NCI-H2029 (cell line): ENCODE measurements around the gene EGLN2.
"Not testable (repeated sequence)": the region's sequence is repeated elsewhere in the genome, so short reads cannot be mapped to it uniquely, and the experiment has no call there.

Experiments
- DNase-seq: peaks from one replicate; lab custom pipeline; 2025; lab: John Stamatoyannopoulos, UW

EGLN2 gene

DNA sequence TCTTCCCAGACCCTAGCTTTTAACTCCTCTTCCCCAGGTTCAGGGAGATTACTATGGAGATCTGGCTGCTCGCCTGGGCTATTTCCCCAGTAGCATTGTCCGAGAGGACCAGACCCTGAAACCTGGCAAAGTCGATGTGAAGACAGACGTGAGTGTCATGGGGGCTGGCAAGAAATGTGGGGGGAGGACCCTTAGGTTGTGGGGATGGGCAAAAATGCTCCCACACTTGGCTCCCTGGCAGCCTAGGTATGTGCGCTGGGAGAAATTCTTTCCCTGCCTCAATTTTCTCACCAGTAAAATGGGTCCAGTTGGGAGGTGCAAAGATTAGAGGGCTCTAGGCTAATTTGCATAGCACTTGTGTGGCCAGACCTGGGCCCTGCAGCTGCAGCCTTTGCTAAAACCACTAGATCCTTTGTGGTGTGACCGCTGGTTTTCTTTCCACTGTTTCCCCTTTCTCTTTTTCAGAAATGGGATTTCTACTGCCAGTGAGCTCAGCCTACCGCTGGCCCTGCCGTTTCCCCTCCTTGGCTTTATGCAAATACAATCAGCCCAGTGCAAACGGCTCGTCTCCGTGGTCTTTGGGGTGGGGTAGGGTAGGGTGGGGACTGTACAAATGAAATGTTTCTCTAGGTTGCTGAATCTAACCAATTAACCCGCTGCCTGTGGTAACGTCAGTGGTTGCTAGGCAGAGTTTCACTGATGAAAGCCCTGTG is 21.9 kb upstream of the EGLN2 start:
- DNase-seq = peak; percentile 84

GRCh38 chr19:40777645-40777936 is 21.4 kb upstream of the EGLN2 start:
- no peak for DNase-seq

GRCh38 chr19:40777937-40778705 is 20.9 kb upstream of the EGLN2 start, which contains the start of gene RAB4B:
RAB4B (plus strand) TSS chr19:40778247; CDS start chr19:40778376, 129 bp downstream.
- DNase-seq = peak; percentile 99

GRCh38 chr19:40778706-40779284 is 20.2 kb upstream of the EGLN2 start:
- no peak for DNase-seq

GRCh38 chr19:40780582-40780981 is 18.4 kb upstream of the EGLN2 start:
- DNase-seq = no peak

DNA sequence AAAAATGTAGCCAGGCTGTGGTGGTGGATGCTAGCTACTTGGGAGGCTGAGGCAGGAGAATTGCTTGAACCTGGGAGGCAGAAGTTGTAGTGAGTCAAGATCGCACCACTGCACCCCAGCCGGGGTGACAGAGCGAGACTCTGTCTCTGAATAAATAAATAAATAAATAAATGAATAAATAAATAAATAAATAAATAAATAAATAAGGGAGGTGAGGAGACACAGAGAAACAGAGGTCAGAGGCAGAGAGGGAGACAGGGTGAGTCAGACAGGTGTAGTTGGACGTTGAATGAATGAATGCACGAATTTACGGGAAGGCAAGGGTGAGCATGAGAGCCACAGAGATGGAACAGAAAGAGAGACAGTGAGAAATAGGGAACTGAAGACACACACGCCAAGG is 17.9 kb upstream of the EGLN2 start:
- DNase-seq = no peak

DNA sequence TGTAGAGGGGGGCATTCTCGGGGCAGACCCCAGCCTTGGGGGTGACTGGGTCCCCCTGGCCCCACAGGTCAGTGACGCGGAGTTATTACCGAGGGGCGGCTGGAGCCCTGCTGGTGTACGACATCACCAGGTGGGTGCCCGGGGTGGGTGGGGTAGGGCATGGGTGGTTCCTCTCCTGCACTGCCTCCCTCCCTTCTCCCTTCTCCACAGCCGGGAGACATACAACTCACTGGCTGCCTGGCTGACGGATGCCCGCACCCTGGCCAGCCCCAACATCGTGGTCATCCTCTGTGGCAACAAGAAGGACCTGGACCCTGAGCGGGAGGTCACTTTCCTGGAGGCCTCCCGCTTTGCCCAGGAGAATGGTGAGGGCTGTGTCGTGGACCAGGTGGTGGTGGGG is 15.3 kb upstream of the EGLN2 start:
- DNase-seq = no peak

GRCh38 chr19:40784146-40784545 is 14.8 kb upstream of the EGLN2 start:
- DNase-seq = not testable (repeated sequence)

- DNase-seq = no peak
Observed at GRCh38 chr19:40785526-40785925, 13.5 kb upstream of the EGLN2 start.

DNA sequence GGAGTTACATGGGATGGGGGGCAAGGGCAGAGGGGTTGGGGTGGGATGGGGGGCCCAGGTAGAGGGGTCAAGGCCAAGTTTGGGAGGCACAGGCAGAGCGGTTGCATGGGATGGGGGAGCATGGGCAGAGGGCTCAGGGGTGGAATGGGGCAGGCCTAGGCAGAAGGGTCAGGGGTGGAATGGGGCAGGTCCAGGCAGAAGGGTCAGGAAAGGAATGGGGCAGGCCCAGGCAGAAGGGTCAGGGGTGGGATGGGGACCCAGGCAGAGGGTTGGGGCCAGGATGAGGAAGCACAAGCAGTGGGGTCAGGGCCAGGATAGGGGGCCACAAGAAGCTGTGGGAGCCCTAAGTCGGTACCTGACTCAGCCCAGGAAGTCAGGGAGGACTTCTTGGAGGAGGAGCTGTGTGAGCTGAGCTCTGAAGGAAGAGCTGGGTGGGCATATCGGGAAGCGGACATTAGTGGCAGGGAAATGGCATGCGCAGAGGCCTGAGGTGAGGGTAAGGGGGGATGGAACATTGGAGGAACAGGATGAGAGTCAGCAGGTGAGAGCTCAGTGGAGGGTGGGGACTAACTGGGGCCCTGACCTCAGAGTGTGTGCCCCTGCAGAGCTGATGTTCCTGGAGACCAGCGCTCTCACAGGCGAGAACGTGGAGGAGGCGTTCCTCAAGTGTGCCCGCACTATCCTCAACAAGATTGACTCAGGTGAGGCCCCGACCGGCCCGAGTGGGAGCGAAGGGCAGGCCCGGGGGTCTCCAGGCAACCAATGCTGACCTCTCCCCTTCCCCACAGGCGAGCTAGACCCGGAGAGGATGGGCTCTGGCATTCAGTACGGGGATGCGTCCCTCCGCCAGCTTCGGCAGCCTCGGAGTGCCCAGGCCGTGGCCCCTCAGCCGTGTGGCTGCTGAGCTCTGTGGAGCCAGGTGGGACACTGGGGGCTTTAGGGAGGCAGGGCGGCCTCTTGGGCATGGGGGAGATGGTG is 12.6 kb upstream of the EGLN2 start:
- DNase-seq = no peak

DNA sequence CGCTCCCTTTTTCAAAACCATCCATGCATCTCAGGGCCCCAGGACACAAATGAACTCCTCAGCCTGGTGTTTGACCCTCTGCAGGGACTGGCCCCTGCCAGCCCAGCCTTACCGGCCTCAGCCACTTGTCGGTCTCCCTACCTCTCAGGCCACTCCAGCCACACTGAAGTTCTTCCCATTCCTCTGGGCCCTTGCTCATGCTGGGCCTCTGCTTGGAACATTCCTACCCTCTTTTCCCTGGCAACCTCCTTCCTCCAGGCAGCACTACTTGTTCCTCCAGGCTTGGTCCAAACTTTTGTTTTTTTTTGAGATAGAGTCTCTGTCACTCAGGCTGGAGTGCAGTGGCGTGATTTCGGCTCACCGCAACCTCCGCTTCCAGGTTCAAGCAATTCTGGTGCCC is 7.6 kb upstream of the EGLN2 start:
- no peak for DNase-seq

DNA sequence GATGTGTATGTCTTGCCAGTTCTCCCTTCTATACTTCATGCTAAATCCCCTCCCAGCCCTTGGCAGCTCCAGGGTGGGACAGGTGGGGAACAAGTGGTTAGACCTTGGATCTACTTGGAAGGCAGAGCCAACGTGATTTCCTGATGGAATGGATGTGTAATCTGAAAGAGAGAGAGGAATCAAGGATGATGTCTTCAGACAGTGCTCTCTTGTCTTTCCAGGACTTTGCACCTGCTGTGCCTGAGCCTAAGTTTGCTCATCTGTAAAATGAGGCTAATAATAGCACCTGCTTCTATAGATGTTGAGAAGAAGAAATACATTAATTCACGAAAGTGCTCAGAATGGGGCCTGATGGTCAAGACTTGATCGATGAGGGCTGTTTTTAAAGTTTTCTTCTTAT is 7.0 kb upstream of the EGLN2 start:
- DNase-seq = no peak

DNA sequence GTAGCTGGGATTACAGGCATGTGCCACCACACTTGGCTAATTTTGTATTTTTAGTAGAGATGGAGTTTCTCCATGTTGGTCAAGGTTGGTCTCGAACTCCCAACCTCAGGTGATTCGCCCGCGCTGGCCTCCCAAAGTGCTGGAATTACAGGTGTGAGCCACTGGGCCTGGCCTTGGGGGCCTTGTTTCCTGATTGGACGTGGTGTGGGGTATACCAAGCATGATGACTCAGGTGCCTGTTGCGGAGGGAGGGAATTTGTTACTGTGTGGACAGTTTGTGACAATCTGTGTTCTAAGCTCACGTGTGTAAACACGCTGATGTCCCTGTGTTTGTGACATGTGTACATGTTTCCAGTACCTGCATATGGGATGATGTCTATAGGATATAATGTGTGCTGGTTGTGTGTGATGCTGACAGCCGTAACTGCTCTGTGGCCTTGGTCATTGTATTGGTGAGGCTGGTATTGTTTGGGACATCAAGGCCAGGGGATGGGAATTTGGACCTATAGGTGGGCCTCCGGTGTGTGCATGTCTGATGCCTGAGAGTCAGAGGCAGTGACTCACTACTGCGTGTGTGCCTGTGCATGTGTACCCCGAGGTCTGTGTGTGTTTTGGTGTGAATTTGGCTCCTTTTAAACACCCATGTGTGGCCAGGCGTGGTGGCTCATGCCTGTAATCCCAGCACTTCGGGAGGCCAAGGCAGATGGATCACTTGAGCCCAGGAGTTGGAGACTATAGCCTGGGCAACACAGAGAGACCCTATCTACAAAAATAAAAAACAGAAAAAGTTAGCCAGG is 1.6 kb upstream of the EGLN2 start:
- DNase-seq = no peak

GRCh38 chr19:40797963-40798682 is 868 bp upstream of the EGLN2 start:
- DNase-seq = peak; percentile 43

DNA sequence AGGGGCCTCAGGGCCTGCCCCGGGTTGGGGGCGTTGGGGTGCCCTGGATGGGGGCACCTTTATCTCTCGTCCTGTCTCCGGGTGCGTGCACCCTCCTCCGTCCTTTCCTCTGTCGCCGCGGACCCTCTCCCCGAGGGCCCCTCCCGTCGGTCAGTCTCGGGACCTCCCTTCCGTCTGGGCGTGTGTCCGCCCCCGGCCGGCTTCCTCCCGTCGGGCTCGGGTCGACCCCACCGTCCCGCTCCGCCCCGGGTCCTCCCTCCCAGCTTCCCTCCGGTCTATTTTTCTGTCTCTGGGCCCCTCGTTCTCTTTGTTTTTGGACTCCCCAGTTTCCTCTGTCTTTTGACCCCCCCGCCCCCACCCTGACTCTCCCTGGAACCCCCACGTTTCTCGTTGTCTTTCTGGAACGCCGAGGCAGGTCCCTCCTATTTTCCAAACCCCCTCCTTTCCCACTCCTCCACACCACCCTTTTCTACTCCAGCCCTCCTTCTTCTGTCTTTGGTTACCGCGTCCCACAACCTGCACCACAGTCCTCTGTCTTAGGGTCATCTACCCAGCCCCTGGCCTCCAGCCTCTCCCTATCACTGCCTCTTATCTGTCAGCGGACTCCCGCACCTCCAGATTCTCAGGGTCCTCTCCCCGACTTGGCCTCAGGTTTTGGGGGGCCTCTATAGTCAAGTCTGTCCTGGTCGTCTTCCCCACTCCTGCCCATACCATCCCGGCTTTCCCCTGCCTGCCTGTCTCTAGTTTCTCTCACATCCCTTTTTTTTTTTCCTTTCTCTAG is 757 bp downstream of the EGLN2 start:
- no peak for DNase-seq

GRCh38 chr19:40800339-40800996 is 1.5 kb downstream of the EGLN2 start:
- no peak for DNase-seq

DNA sequence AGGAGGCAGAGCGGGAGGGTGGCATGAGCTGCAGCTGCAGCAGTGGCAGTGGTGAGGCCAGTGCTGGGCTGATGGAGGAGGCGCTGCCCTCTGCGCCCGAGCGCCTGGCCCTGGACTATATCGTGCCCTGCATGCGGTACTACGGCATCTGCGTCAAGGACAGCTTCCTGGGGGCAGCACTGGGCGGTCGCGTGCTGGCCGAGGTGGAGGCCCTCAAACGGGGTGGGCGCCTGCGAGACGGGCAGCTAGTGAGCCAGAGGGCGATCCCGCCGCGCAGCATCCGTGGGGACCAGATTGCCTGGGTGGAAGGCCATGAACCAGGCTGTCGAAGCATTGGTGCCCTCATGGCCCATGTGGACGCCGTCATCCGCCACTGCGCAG is 2.0 kb downstream of the EGLN2 start:
- DNase-seq = no peak

GRCh38 chr19:40801426-40802299 is 2.7 kb downstream of the EGLN2 start:
- no peak for DNase-seq
